Measurements from ENCODE around the gene XRN1. TPM values are rescaled to one million over a fixed set of nuclear protein-coding genes. Genes with fewer than 3 reads are reported as not detected.

XRN1 gene
- total RNA-seq, 5 donors from 2014 or later (not counting 1 experiment from before 2014, with no cell fraction given) = 67.8 to 118 (median 84.0) TPM

GRCh38 chr3:142285083-142285517, 162.7 kb downstream of the XRN1 start:
- peaks cover 0 to 16% (median 15%) of the 10 kb centered on the region in 3 donors for H3K9me3 Mint-ChIP-seq
- no peak overlapping the region for H3K27ac Mint-ChIP-seq
- peaks cover 0 to 8% (median 0%) of the 10 kb centered on the region in 3 donors for H3K4me1 Mint-ChIP-seq
- no peaks in the 10 kb centered on the region for H3K27me3 Mint-ChIP-seq
- Histone ChIP-seq H3K9me3 (no peaks in the 10 kb centered on the region), H3K4me1 (ENCODE audit: control insufficient read depth in 1 of 2, extremely low read depth in 1 of 2, insufficient read depth in 2 of 2, low read length in 2 of 2) (no peaks in the 10 kb centered on the region), H3K4me3 (ENCODE audit: control insufficient read depth in 1 of 2, extremely low read depth in 1 of 2, low read length in 1 of 2) (no peak overlapping the region), H3K27ac (ENCODE audit: low read length) (no peak overlapping the region), H3K36me3 (ENCODE audit: control insufficient read depth in 2 of 2, extremely low read depth in 1 of 2, insufficient read depth in 1 of 2, low read length in 1 of 2) (no peaks in the 10 kb centered on the region), H3K27me3 (replicated peaks in 1 of 2; ENCODE audit: control insufficient read depth in 2 of 2, extremely low read depth in 1 of 2, insufficient read depth in 2 of 2, low read length in 1 of 2) (no peaks in the 10 kb centered on the region)
- no CpG with 5 or more reads among the region's 2 CpGs for WGBS (ENCODE audit: insufficient coverage)
- ATAC-seq (replicated peaks in 1 of 4) (no peak), DNase-seq (no peak)
- ChIA-PET POLR2A (no interaction called here), CTCF (interaction anchor here in 1 of 2 donors (0.7 kb wide), 2 partner anchors 157 to 710 kb away, joined by 3 to 4 read pairs; no protein-coding TSS in a partner anchor)
- peaks cover 10% of the 10 kb centered on the region for H3K36me3 Mint-ChIP-seq
- H3K4me3 Mint-ChIP-seq = no peak overlapping the region

- ChIA-PET POLR2A (no interaction called here), CTCF (interaction anchor here in 1 of 2 donors (0.6 to 1.2 kb wide), 2 partner anchors 154 to 822 kb away, joined by 3 read pairs; no protein-coding TSS in a partner anchor)
- Mint-ChIP-seq H3K9me3 (peaks cover 0 to 1% (median 1%) of the 10 kb centered on the region in 3 donors), H3K27me3 (no peaks in the 10 kb centered on the region), H3K27ac (no peak overlapping the region), H3K36me3 (no peaks in the 10 kb centered on the region), H3K4me3 (no peak overlapping the region), H3K4me1 (peaks cover 0 to 12% (median 3%) of the 10 kb centered on the region in 3 donors)
- Histone ChIP-seq H3K9me3 (no peaks in the 10 kb centered on the region), H3K4me1 (ENCODE audit: control insufficient read depth in 1 of 2, extremely low read depth in 1 of 2, insufficient read depth in 2 of 2, low read length in 2 of 2) (peaks cover 0 to 6% of the 10 kb centered on the region in 2 experiments), H3K27me3 (replicated peaks in 1 of 2; ENCODE audit: control insufficient read depth in 2 of 2, extremely low read depth in 1 of 2, insufficient read depth in 2 of 2, low read length in 1 of 2) (no peaks in the 10 kb centered on the region), H3K36me3 (ENCODE audit: control insufficient read depth in 2 of 2, extremely low read depth in 1 of 2, insufficient read depth in 1 of 2, low read length in 1 of 2) (no peaks in the 10 kb centered on the region), H3K27ac (ENCODE audit: low read length) (no peak overlapping the region), H3K4me3 (ENCODE audit: control insufficient read depth in 1 of 2, extremely low read depth in 1 of 2, low read length in 1 of 2) (no peak overlapping the region)
- ATAC-seq (replicated peaks in 1 of 4) = no peak
- no peak for DNase-seq
- 80% methylated on average over 4 of the region's 4 CpGs for WGBS (ENCODE audit: insufficient coverage)
Measured at GRCh38 chr3:142282503-142282902, 165.3 kb downstream of the XRN1 start.

- no peak for DNase-seq
- Histone ChIP-seq H3K4me1 (ENCODE audit: control insufficient read depth in 1 of 2, extremely low read depth in 1 of 2, insufficient read depth in 2 of 2, low read length in 2 of 2) (peaks cover 0 to 6% of the 10 kb centered on the region in 2 experiments), H3K4me3 (ENCODE audit: control insufficient read depth in 1 of 2, extremely low read depth in 1 of 2, low read length in 1 of 2) (no peak overlapping the region), H3K27ac (ENCODE audit: low read length) (no peak overlapping the region), H3K27me3 (replicated peaks in 1 of 2; ENCODE audit: control insufficient read depth in 2 of 2, extremely low read depth in 1 of 2, insufficient read depth in 2 of 2, low read length in 1 of 2) (no peaks in the 10 kb centered on the region), H3K9me3 (no peaks in the 10 kb centered on the region), H3K36me3 (ENCODE audit: control insufficient read depth in 2 of 2, extremely low read depth in 1 of 2, insufficient read depth in 1 of 2, low read length in 1 of 2) (no peaks in the 10 kb centered on the region)
- no peak for ATAC-seq (replicated peaks in 1 of 4)
- Mint-ChIP-seq H3K4me3 (no peak overlapping the region), H3K27me3 (no peaks in the 10 kb centered on the region), H3K36me3 (no peaks in the 10 kb centered on the region), H3K9me3 (no peaks in the 10 kb centered on the region), H3K4me1 (peaks cover 0 to 12% (median 3%) of the 10 kb centered on the region in 3 donors), H3K27ac (no peak overlapping the region)
- no CpG with 5 or more reads among the region's 1 CpG for WGBS (ENCODE audit: insufficient coverage)
- CTCF ChIA-PET = interaction anchor here (0.6 to 1.2 kb wide), 3 partner anchors 17 to 161 kb away, joined by 3 to 4 read pairs (median 3); no protein-coding TSS in a partner anchor
- POLR2A ChIA-PET = no interaction called here
Measured at GRCh38 chr3:142281474-142281873, 166.4 kb downstream of the XRN1 start.

GRCh38 chr3:142279965-142280590, 167.8 kb downstream of the XRN1 start:
- H3K27ac Mint-ChIP-seq = no peak overlapping the region
- no peaks in the 10 kb centered on the region for H3K27me3 Mint-ChIP-seq
- CTCF ChIA-PET = interaction anchor here (0.6 to 1.9 kb wide), 24 partner anchors 10 to 831 kb away, joined by 3 to 12 read pairs (median 3); partner anchors contain the start of gene RNF7 (in 1 of the 2)
- no peak overlapping the region for H3K4me3 ChIP-seq (ENCODE audit: control insufficient read depth in 1 of 2, extremely low read depth in 1 of 2, low read length in 1 of 2)
- 5% methylated on average over 4 of the region's 5 CpGs for WGBS (ENCODE audit: insufficient coverage)
- no peaks in the 10 kb centered on the region for H3K27me3 ChIP-seq (replicated peaks in 1 of 2; ENCODE audit: control insufficient read depth in 2 of 2, extremely low read depth in 1 of 2, insufficient read depth in 2 of 2, low read length in 1 of 2)
- no peak overlapping the region for H3K27ac ChIP-seq (ENCODE audit: low read length)
- peaks cover 0 to 23% (median 11%) of the 10 kb centered on the region in 3 donors for H3K4me1 Mint-ChIP-seq
- DNase-seq = peak in 24 of 35 experiments; percentile 1 to 80 (median 21)
- H3K4me1 ChIP-seq (ENCODE audit: control insufficient read depth in 1 of 2, extremely low read depth in 1 of 2, insufficient read depth in 2 of 2, low read length in 2 of 2) = peaks cover 0 to 13% of the 10 kb centered on the region in 2 experiments
- no peak overlapping the region for H3K4me3 Mint-ChIP-seq
- peak in 3 of 4 experiments; percentile 80 to 84 (median 81) for ATAC-seq (replicated peaks in 1 of 4)
- POLR2A ChIA-PET = interaction anchor here in 1 of 2 donors (0.6 kb wide), 1 partner anchor 305 kb away, joined by 8 read pairs; no protein-coding TSS in a partner anchor
- no peaks in the 10 kb centered on the region for H3K36me3 ChIP-seq (ENCODE audit: control insufficient read depth in 2 of 2, extremely low read depth in 1 of 2, insufficient read depth in 1 of 2, low read length in 1 of 2)
- H3K9me3 Mint-ChIP-seq = no peaks in the 10 kb centered on the region
- H3K9me3 ChIP-seq = no peaks in the 10 kb centered on the region
- H3K36me3 Mint-ChIP-seq = no peaks in the 10 kb centered on the region

- WGBS (ENCODE audit: insufficient coverage) = 100% methylated on average over 1 of the region's 2 CpGs
- peaks cover 0 to 16% of the 10 kb centered on the region in 2 experiments for H3K4me1 ChIP-seq (ENCODE audit: control insufficient read depth in 1 of 2, extremely low read depth in 1 of 2, insufficient read depth in 2 of 2, low read length in 2 of 2)
- peaks cover 0 to 24% (median 13%) of the 10 kb centered on the region in 3 donors for H3K4me1 Mint-ChIP-seq
- DNase-seq (no peak), ATAC-seq (replicated peaks in 1 of 4) (no peak)
- no peaks in the 10 kb centered on the region for H3K36me3 Mint-ChIP-seq
- ChIA-PET POLR2A (no interaction called here), CTCF (interaction anchor here (0.6 to 1.2 kb wide), 4 partner anchors 57 to 1032 kb away, joined by 3 to 9 read pairs (median 4); no protein-coding TSS in a partner anchor)
- no peaks in the 10 kb centered on the region for H3K9me3 Mint-ChIP-seq
- H3K27ac Mint-ChIP-seq = no peak overlapping the region
- no peak overlapping the region for H3K4me3 Mint-ChIP-seq
- H3K27me3 ChIP-seq (replicated peaks in 1 of 2; ENCODE audit: control insufficient read depth in 2 of 2, extremely low read depth in 1 of 2, insufficient read depth in 2 of 2, low read length in 1 of 2) = no peaks in the 10 kb centered on the region
- no peaks in the 10 kb centered on the region for H3K27me3 Mint-ChIP-seq
- H3K9me3 ChIP-seq = no peaks in the 10 kb centered on the region
- H3K36me3 ChIP-seq (ENCODE audit: control insufficient read depth in 2 of 2, extremely low read depth in 1 of 2, insufficient read depth in 1 of 2, low read length in 1 of 2) = no peaks in the 10 kb centered on the region
- no peak overlapping the region for H3K4me3 ChIP-seq (ENCODE audit: control insufficient read depth in 1 of 2, extremely low read depth in 1 of 2, low read length in 1 of 2)
- no peak overlapping the region for H3K27ac ChIP-seq (ENCODE audit: low read length)
Measured at GRCh38 chr3:142278451-142278850, 169.4 kb downstream of the XRN1 start.

- H3K9me3 Mint-ChIP-seq = no peaks in the 10 kb centered on the region
- no peaks in the 10 kb centered on the region for H3K27me3 Mint-ChIP-seq
- ChIA-PET CTCF (interaction anchor here (0.6 to 0.7 kb wide), 2 partner anchors 151 to 629 kb away, joined by 3 read pairs; no protein-coding TSS in a partner anchor), POLR2A (no interaction called here)
- no peak overlapping the region for H3K4me3 Mint-ChIP-seq
- Histone ChIP-seq H3K4me3 (ENCODE audit: control insufficient read depth in 1 of 2, extremely low read depth in 1 of 2, low read length in 1 of 2) (no peak overlapping the region), H3K27ac (ENCODE audit: low read length) (no peak overlapping the region), H3K36me3 (ENCODE audit: control insufficient read depth in 2 of 2, extremely low read depth in 1 of 2, insufficient read depth in 1 of 2, low read length in 1 of 2) (no peaks in the 10 kb centered on the region), H3K27me3 (replicated peaks in 1 of 2; ENCODE audit: control insufficient read depth in 2 of 2, extremely low read depth in 1 of 2, insufficient read depth in 2 of 2, low read length in 1 of 2) (no peaks in the 10 kb centered on the region), H3K9me3 (no peaks in the 10 kb centered on the region), H3K4me1 (ENCODE audit: control insufficient read depth in 1 of 2, extremely low read depth in 1 of 2, insufficient read depth in 2 of 2, low read length in 2 of 2) (peaks cover 0 to 16% of the 10 kb centered on the region in 2 experiments)
- no peak for ATAC-seq (replicated peaks in 1 of 4)
- DNase-seq = no peak
- H3K27ac Mint-ChIP-seq = no peak overlapping the region
- no CpG with 5 or more reads among the region's 2 CpGs for WGBS (ENCODE audit: insufficient coverage)
- H3K4me1 Mint-ChIP-seq = peaks cover 0 to 17% (median 13%) of the 10 kb centered on the region in 3 donors
- no peaks in the 10 kb centered on the region for H3K36me3 Mint-ChIP-seq
Measured at GRCh38 chr3:142276781-142277180, 171.1 kb downstream of the XRN1 start.

Measured in T-cell (primary cell).